ENCODE results near the gene GASK1A.

GASK1A gene

GRCh38 chr3:43019006-43019809, 40.1 kb downstream of the GASK1A start:
- DNase-seq (ENCODE audit: low read depth in 2 of 2), result no peak
- no peak for TF ChIP-seq CTCF (IDR thresholded peaks at IDR 0.05; ENCODE audit: low read depth, low read length)
- no peak overlapping the region for H3K4me3 ChIP-seq (replicated peaks in 1 of 2; ENCODE audit: low read depth in 2 of 2, low read length in 2 of 2)

- H3K4me3 ChIP-seq (replicated peaks in 1 of 2; ENCODE audit: low read depth in 2 of 2, low read length in 2 of 2), result no peak overlapping the region
- TF ChIP-seq CTCF (IDR thresholded peaks at IDR 0.05; ENCODE audit: low read depth, low read length), result no peak
- DNase-seq (ENCODE audit: low read depth in 2 of 2), result no peak
Observed at GRCh38 chr3:43019826-43020225, 40.7 kb downstream of the GASK1A start.

GRCh38 chr3:43021186-43021585, 42.1 kb downstream of the GASK1A start:
- no peak overlapping the region for H3K4me3 ChIP-seq (replicated peaks in 1 of 2; ENCODE audit: low read depth in 2 of 2, low read length in 2 of 2)
- no peak for DNase-seq (ENCODE audit: low read depth in 2 of 2)
- no peak for TF ChIP-seq CTCF (IDR thresholded peaks at IDR 0.05; ENCODE audit: low read depth, low read length)

GRCh38 chr3:43022121-43022520, 43.0 kb downstream of the GASK1A start:
- no peak overlapping the region for H3K4me3 ChIP-seq (replicated peaks in 1 of 2; ENCODE audit: low read depth in 2 of 2, low read length in 2 of 2)
- DNase-seq (ENCODE audit: low read depth in 2 of 2), result no peak
- no peak for TF ChIP-seq CTCF (IDR thresholded peaks at IDR 0.05; ENCODE audit: low read depth, low read length)

GRCh38 chr3:43023066-43023465, 44.0 kb downstream of the GASK1A start:
- no peak for TF ChIP-seq CTCF (IDR thresholded peaks at IDR 0.05; ENCODE audit: low read depth, low read length)
- DNase-seq (ENCODE audit: low read depth in 2 of 2), result no peak
- H3K4me3 ChIP-seq (replicated peaks in 1 of 2; ENCODE audit: low read depth in 2 of 2, low read length in 2 of 2), result no peak overlapping the region

GRCh38 chr3:43023746-43024145, 44.6 kb downstream of the GASK1A start:
- DNase-seq (ENCODE audit: low read depth in 2 of 2), result no peak
- no peak for TF ChIP-seq CTCF (IDR thresholded peaks at IDR 0.05; ENCODE audit: low read depth, low read length)
- no peak overlapping the region for H3K4me3 ChIP-seq (replicated peaks in 1 of 2; ENCODE audit: low read depth in 2 of 2, low read length in 2 of 2)
